Gastrocnemius medialis (tissue), 4 donors: ENCODE data around the gene ZNF804A. TPM values are rescaled to one million over a fixed set of nuclear protein-coding genes. Genes with fewer than 3 reads are reported as not detected.

Experiments used
- ATAC-seq, 2 donors: fragments of 150-250 bp; one replicate each; pipeline ENCODE4 v1.9.1; 2016
- DNase-seq, 2 donors: peaks; one replicate each; pipeline ENCODE4 v3.0.0-alpha.2; 2019
- H3K27ac ChIP-seq, 4 donors: fragments of 200-600 bp; sonication (generic); 1 replicate in 1 of 4; 2 replicates in 3 of 4; pipeline ENCODE4 v1.5.1; 2016 to 2018; ENCODE audit warnings: mild to moderate bottlenecking in 2 of 4, moderate library complexity in 1 of 4
- H3K27me3 ChIP-seq, 3 donors: fragments of 200-600 bp; sonication (generic) in 2 of 3; 1 replicate in 1 of 3; 2 replicates in 2 of 3; pipeline versions ENCODE4 v1.5.1 to v1.6.0; 2016 to 2019; ENCODE audit warnings: mild to moderate bottlenecking in 1 of 3, moderate library complexity in 1 of 3
- H3K36me3 ChIP-seq, 2 donors: fragments of 200-600 bp; sonication (generic) in 1 of 2; one replicate each; pipeline ENCODE4 v1.5.1; 2017 to 2018
- H3K4me1 ChIP-seq, 2 donors: fragments of 200-600 bp; sonication (generic) in 1 of 2; one replicate each; pipeline ENCODE4 v1.5.1; 2016 to 2017; ENCODE audit warnings: mild to moderate bottlenecking in 2 of 2
- H3K4me3 ChIP-seq, 4 donors: fragments of 200-600 bp; sonication (generic) in 3 of 4; 1 replicate in 1 of 4; 2 replicates in 3 of 4; pipeline ENCODE4 v1.5.1; 2016 to 2019; ENCODE audit warnings: mild to moderate bottlenecking in 2 of 4
- H3K9me3 ChIP-seq, 3 donors: fragments of 200-600 bp; sonication (generic) in 2 of 3; 1 replicate in 1 of 3; 2 replicates in 2 of 3; pipeline ENCODE4 v1.5.1; 2016 to 2019
- CTCF ChIP-seq, 5 experiments: fragments of 450-650 bp in 3 of 5; fragments of 200-600 bp in 2 of 5; sonication (generic) in 2 of 5; IDR thresholded peaks in 4 of 5; conservative IDR thresholded peaks in 1 of 5; 1 replicate in 4 of 5; 2 replicates in 1 of 5; pipeline ENCODE4 v1.5.1; 2016 to 2019; ENCODE audit warnings: antibody characterized with exemption in 5 of 5, mild to moderate bottlenecking in 3 of 5, moderate library complexity in 3 of 5
- POLR2A ChIP-seq, 2 donors: fragments of 450-650 bp; IDR thresholded peaks; one replicate each; pipeline ENCODE4 v1.6.1; 2017; ENCODE audit warnings: antibody characterized with exemption in 2 of 2, mild to moderate bottlenecking in 2 of 2, moderate library complexity in 2 of 2
- in situ Hi-C, 4 donors: fragments of 200-750 bp; cut with MboI; loops; one replicate each; pipeline versions ENCODE4 v1.15.0 to v1.8.0; 2017; ENCODE audit warnings: low sequenced_read_pairs in 4 of 4
- intact Hi-C: fragments of 100-400 bp; cut with DNase I; formaldehyde crosslinking; loops from one replicate; pipeline ENCODE4 v1.15.1; 2023; ENCODE audit warnings: low total_unique reads
- total RNA-seq, 4 donors: library from RNA; depleted of rRNA; stranded (reverse); fragments of >200 nt; gene quantifications; one replicate each; pipeline versions ENCODE4 v1.1.0 to v1.2.3, GENCODE V29; 2016

The ZNF804A gene
- total RNA-seq, 4 donors from 2014 or later: not detected

- no peak overlapping the region for H3K27ac ChIP-seq
- intact Hi-C loops (no loop called here), in situ Hi-C loops (no loop called here)
- no peak overlapping the region for H3K4me3 ChIP-seq
- H3K27me3 ChIP-seq: no peaks in the 10 kb centered on the region
- no peak for DNase-seq
- no peaks in the 10 kb centered on the region for H3K4me1 ChIP-seq
- no peak for ATAC-seq
- TF ChIP-seq CTCF (IDR thresholded peaks at IDR 0.05 in 4 of 5, conservative IDR thresholded peaks at IDR 0.05 in 1 of 5): no peak
- TF ChIP-seq POLR2A (IDR thresholded peaks at IDR 0.05): no peak
- H3K9me3 ChIP-seq: no peaks in the 10 kb centered on the region
- H3K36me3 ChIP-seq: no peaks in the 10 kb centered on the region
These were observed 322.2 kb downstream of the ZNF804A start for GRCh38 chr2:184920451-184920965.

- no peaks in the 10 kb centered on the region for H3K4me1 ChIP-seq
- H3K27me3 ChIP-seq: no peaks in the 10 kb centered on the region
- DNase-seq (no peak), ATAC-seq (no peak)
- intact Hi-C loops: no loop called here
- no peaks in the 10 kb centered on the region for H3K9me3 ChIP-seq
- H3K4me3 ChIP-seq: no peak overlapping the region
- H3K27ac ChIP-seq: no peak overlapping the region
- H3K36me3 ChIP-seq: no peaks in the 10 kb centered on the region
- in situ Hi-C loops: no loop called here
- no peak for TF ChIP-seq POLR2A (IDR thresholded peaks at IDR 0.05)
- TF ChIP-seq CTCF (IDR thresholded peaks at IDR 0.05 in 4 of 5, conservative IDR thresholded peaks at IDR 0.05 in 1 of 5): no peak
These were observed 323.3 kb downstream of the ZNF804A start for GRCh38 chr2:184921676-184922075.

- no peak for DNase-seq
- no peaks in the 10 kb centered on the region for H3K9me3 ChIP-seq
- no peaks in the 10 kb centered on the region for H3K36me3 ChIP-seq
- H3K4me3 ChIP-seq: no peak overlapping the region
- in situ Hi-C loops: no loop called here
- H3K27me3 ChIP-seq: no peaks in the 10 kb centered on the region
- no peak overlapping the region for H3K27ac ChIP-seq
- TF ChIP-seq POLR2A (IDR thresholded peaks at IDR 0.05) (no peak), CTCF (IDR thresholded peaks at IDR 0.05 in 4 of 5, conservative IDR thresholded peaks at IDR 0.05 in 1 of 5) (no peak)
- no peak for ATAC-seq
- H3K4me1 ChIP-seq: no peaks in the 10 kb centered on the region
- intact Hi-C loops: no loop called here
These were observed 325.4 kb downstream of the ZNF804A start for GRCh38 chr2:184923751-184924150.

GRCh38 chr2:184927040-184927439 is 328.7 kb downstream of the ZNF804A start:
- in situ Hi-C loops (no loop called here), intact Hi-C loops (no loop called here)
- no peaks in the 10 kb centered on the region for H3K9me3 ChIP-seq
- H3K27me3 ChIP-seq: no peaks in the 10 kb centered on the region
- DNase-seq (no peak), ATAC-seq (no peak)
- no peak overlapping the region for H3K27ac ChIP-seq
- TF ChIP-seq POLR2A (IDR thresholded peaks at IDR 0.05): no peak
- no peak for TF ChIP-seq CTCF (IDR thresholded peaks at IDR 0.05 in 4 of 5, conservative IDR thresholded peaks at IDR 0.05 in 1 of 5)
- no peak overlapping the region for H3K4me3 ChIP-seq
- no peaks in the 10 kb centered on the region for H3K36me3 ChIP-seq
- H3K4me1 ChIP-seq: no peaks in the 10 kb centered on the region

GRCh38 chr2:184936761-184937160 is 338.4 kb downstream of the ZNF804A start:
- no peak for TF ChIP-seq CTCF (IDR thresholded peaks at IDR 0.05 in 4 of 5, conservative IDR thresholded peaks at IDR 0.05 in 1 of 5)
- TF ChIP-seq POLR2A (IDR thresholded peaks at IDR 0.05): no peak
- intact Hi-C loops (no loop called here), in situ Hi-C loops (no loop called here)
- H3K36me3 ChIP-seq: no peaks in the 10 kb centered on the region
- ATAC-seq (no peak), DNase-seq (no peak)
- H3K4me1 ChIP-seq: no peaks in the 10 kb centered on the region
- H3K27me3 ChIP-seq: no peaks in the 10 kb centered on the region
- H3K9me3 ChIP-seq: no peaks in the 10 kb centered on the region
- H3K27ac ChIP-seq: no peak overlapping the region
- no peak overlapping the region for H3K4me3 ChIP-seq
